Heart left ventricle (tissue), 16 donors: ENCODE results near the gene HSD17B2. TPM values are rescaled to one million over a fixed set of nuclear protein-coding genes. Genes with fewer than 3 reads are reported as not detected.

Experiments
- ATAC-seq, 4 donors: fragments of 200-7000 bp; cut with Tn5 transposase; one replicate each; pipeline ENCODE4 v1.9.1; 2020 to 2022; ENCODE audit warnings: moderate library complexity in 4 of 4, mild to moderate bottlenecking in 3 of 4, moderate number of reproducible peaks in 1 of 4
- DNase-seq, 5 donors: peaks; one replicate each; pipeline ENCODE4 v3.0.0-alpha.2; 2020
- H3K27ac ChIP-seq, 12 donors: fragments of 200-600 bp; sonication (generic) in 4 of 12; one replicate each; pipeline versions ENCODE4 v1.5.0 to v1.8.0; 2016 to 2022; ENCODE audit warnings: mild to moderate bottlenecking in 2 of 12
- H3K27me3 ChIP-seq, 9 donors: fragments of 200-600 bp; sonication (generic) in 2 of 9; one replicate each; pipeline versions ENCODE4 v1.5.1 to v1.8.0; 2016 to 2022; ENCODE audit warnings: mild to moderate bottlenecking in 3 of 9
- H3K36me3 ChIP-seq, 9 donors: fragments of 200-600 bp; sonication (generic) in 2 of 9; one replicate each; pipeline versions ENCODE4 v1.5.0 to v1.8.0; 2018 to 2022; ENCODE audit warnings: mild to moderate bottlenecking in 2 of 9
- H3K4me1 ChIP-seq, 12 donors: fragments of 200-600 bp; sonication (generic) in 4 of 12; one replicate each; pipeline versions ENCODE4 v1.5.0 to v1.8.0; 2016 to 2022; ENCODE audit warnings: mild to moderate bottlenecking in 3 of 12
- H3K4me3 ChIP-seq, 12 donors: fragments of 200-600 bp; sonication (generic) in 4 of 12; one replicate each; pipeline versions ENCODE4 v1.5.0 to v1.8.0; 2017 to 2022; ENCODE audit warnings: mild to moderate bottlenecking in 9 of 12, moderate library complexity in 4 of 12
- H3K9me3 ChIP-seq, 12 donors: fragments of 200-600 bp; sonication (generic) in 4 of 12; one replicate each; pipeline versions ENCODE4 v1.5.0 to v1.8.0; 2016 to 2022; ENCODE audit warnings: mild to moderate bottlenecking in 1 of 12
- CTCF ChIP-seq, 12 donors: fragments of 200-600 bp; sonication (generic) in 4 of 12; IDR thresholded peaks; one replicate each; pipeline versions ENCODE4 v1.5.0 to v1.8.0; 2018 to 2022; ENCODE audit warnings: antibody characterized with exemption in 12 of 12, mild to moderate bottlenecking in 5 of 12
- POLR2A ChIP-seq, 2 donors: fragments of 450-650 bp; IDR thresholded peaks; one replicate each; pipeline ENCODE4 v1.6.1; 2017; ENCODE audit warnings: antibody characterized with exemption in 2 of 2, mild to moderate bottlenecking in 2 of 2, moderate library complexity in 2 of 2
- WGBS, 4 donors: extraction: QIAGEN DNeasy Blood & Tissue Kit in 2 of 4; methylation state at CpG; one replicate each; pipeline versions ENCODE4 v1.1.5 to v1.1.7; 2013 to 2018; 5-methylcytosine and 5-hydroxymethylcytosine counted together
- intact Hi-C, 10 donors: fragments of 100-400 bp; cut with DNase I; formaldehyde crosslinking; loops; one replicate each; pipeline versions ENCODE4 v1.11.1 to v1.14.2; 2022
- polyA plus RNA-seq, 2 donors: library from polyadenylated mRNA; stranded (reverse); fragments of 200-250 nt; gene quantifications; one replicate each; pipeline ENCODE4 v1.2.3, GENCODE V29; 2013
- total RNA-seq, 9 donors: library from RNA; depleted of rRNA in 2 of 9; stranded (reverse); fragments of >200 nt in 2 of 9; fragmentation: NEBNext Ultra II Directional in 3 of 9; extraction: Animal tissue kit (Norgen Biotek cat#: 25700) in 3 of 9; gene quantifications; one replicate each; pipeline versions ENCODE4 v1.1.0 to v1.2.4, GENCODE V29; 2016 to 2023
- donor health status: ischemic (EF 13 %, LVEDD 7.1; RV severe dilation, severe dysfunction).
- donor health status: healthy with polysubstance abuse.
- donor health status: DM: no; HTN: yes; CAD: no.
- donor health status: DM: no; HTN: no; CAD: no.
- donor health status: ischemic (EF 25% LVEDD 6.9; RV normal size, moderate dysfunction).
- donor health status: ischemic (EF 25% LVEDD 5.7; RV mildly dilated, moderate dysfunction).
- donor health status: healthy.
- donor health status: DM: yes; HTN: yes; CAD: no.
- donor health status: ischemic (EF 35%, LVEDD 5.7; RV mildly dilated, moderate dysfunction).
- donor health status: nonischemic (EF 11% LVEDD 7.7; RV severe dilation, severe dysfunction).
- donor health status: DM: yes; HTN: yes; CAD: no.
- donor health status: PGD.
- donor health status: ischemic (EF 29% LVEDD 5.4; RV normal size, mild dysfunction).
- donor health status: nonischemic (EF 23%, LVEDD 6.1; RV moderate dilation, normal function).

HSD17B2 gene
- total and polyA plus RNA-seq, 11 donors, result 0.11 TPM; not detected in 10

GRCh38 chr16:82033683-82034300 is 1.3 kb upstream of the HSD17B2 start:
- H3K4me3 ChIP-seq, result no peak overlapping the region
- ATAC-seq, result peak in 1 of 4 donors; percentile 16
- no peak for TF ChIP-seq POLR2A (IDR thresholded peaks at IDR 0.05)
- H3K36me3 ChIP-seq, result no peaks in the 10 kb centered on the region
- peaks cover 0 to 5% (median 0%) of the 10 kb centered on the region in 9 donors for H3K27me3 ChIP-seq
- H3K9me3 ChIP-seq, result no peaks in the 10 kb centered on the region
- WGBS, 4 donors, result 59 to 65% (median 64%) methylated on average over 8 of the region's 8 CpGs
- H3K27ac ChIP-seq, result no peak overlapping the region
- no peak for DNase-seq
- intact Hi-C loops, result loop anchor here in 6 of 10 donors (5.0 kb wide), 1 partner anchor 199 kb away; no protein-coding TSS in a partner anchor
- no peaks in the 10 kb centered on the region for H3K4me1 ChIP-seq

- TF ChIP-seq POLR2A (IDR thresholded peaks at IDR 0.05) (no peak), CTCF (IDR thresholded peaks at IDR 0.05) (no peak)
- Histone ChIP-seq H3K27me3 (peaks cover 0 to 5% (median 0%) of the 10 kb centered on the region in 9 donors), H3K36me3 (no peaks in the 10 kb centered on the region), H3K9me3 (no peaks in the 10 kb centered on the region), H3K4me3 (no peak overlapping the region), H3K27ac (no peak overlapping the region), H3K4me1 (no peaks in the 10 kb centered on the region)
- DNase-seq (no peak), ATAC-seq (no peak)
- WGBS, 4 donors, result 89 to 94% (median 93%) methylated on average over 4 of the region's 4 CpGs
- intact Hi-C loops, result loop anchor here in 1 of 10 donors (5.0 kb wide), 1 partner anchor 195 kb away; no protein-coding TSS in a partner anchor
Measured at GRCh38 chr16:82037251-82037650, 2.2 kb downstream of the HSD17B2 start.

GRCh38 chr16:82037666-82038065 is 2.6 kb downstream of the HSD17B2 start:
- DNase-seq (no peak), ATAC-seq (no peak)
- intact Hi-C loops, result loop anchor here in 1 of 10 donors (5.0 kb wide), 1 partner anchor 195 kb away; no protein-coding TSS in a partner anchor
- no peaks in the 10 kb centered on the region for H3K9me3 ChIP-seq
- no peak overlapping the region for H3K4me3 ChIP-seq
- H3K27ac ChIP-seq, result no peak overlapping the region
- WGBS, 4 donors, result 45 to 66% (median 54%) methylated on average over 2 of the region's 2 CpGs
- no peaks in the 10 kb centered on the region for H3K4me1 ChIP-seq
- TF ChIP-seq CTCF (IDR thresholded peaks at IDR 0.05) (no peak), POLR2A (IDR thresholded peaks at IDR 0.05) (no peak)
- H3K27me3 ChIP-seq, result peaks cover 0 to 5% (median 0%) of the 10 kb centered on the region in 9 donors
- H3K36me3 ChIP-seq, result no peaks in the 10 kb centered on the region

- intact Hi-C loops, result loop anchor here in 1 of 10 donors (10.0 kb wide), 1 partner anchor 185 kb away; no protein-coding TSS in a partner anchor
- Histone ChIP-seq H3K27ac (no peak overlapping the region), H3K4me3 (no peak overlapping the region), H3K36me3 (no peaks in the 10 kb centered on the region), H3K4me1 (no peaks in the 10 kb centered on the region), H3K27me3 (peaks cover 0 to 2% (median 0%) of the 10 kb centered on the region in 9 donors), H3K9me3 (no peaks in the 10 kb centered on the region)
- TF ChIP-seq POLR2A (IDR thresholded peaks at IDR 0.05), result no peak
- TF ChIP-seq CTCF (IDR thresholded peaks at IDR 0.05), result no peak
- ATAC-seq (no peak), DNase-seq (no peak)
- 80 to 86% (median 84%) methylated on average over 3 of the region's 3 CpGs for WGBS, 4 donors
Measured at GRCh38 chr16:82040296-82040695, 5.2 kb downstream of the HSD17B2 start.
